A172 (cell line): ENCODE results near the gene INF2. TPM values are rescaled to one million over a fixed set of nuclear protein-coding genes. Genes with fewer than 3 reads are reported as not detected.

Source experiments
- DNase-seq: peaks from one replicate; pipeline ENCODE4 v3.0.0-alpha.2; 2015; ENCODE audit warnings: low spot score
- total RNA-seq: library from RNA; depleted of rRNA; stranded (reverse); fragments of >200 nt; shearing (Covaris generic); gene quantifications from 2 replicates; pipeline ENCODE4 v1.2.3, GENCODE V29; 2014

Gene INF2
- total RNA-seq, 1 experiment from 2014 or later = 93.1 TPM

GRCh38 chr14:104702673-104703072, 13.3 kb downstream of the INF2 start:
- no peak for DNase-seq

- DNase-seq = no peak
Observed at GRCh38 chr14:104703269-104703668, 13.9 kb downstream of the INF2 start.

- no peak for DNase-seq
Observed at GRCh38 chr14:104704252-104704651, 14.8 kb downstream of the INF2 start.

- no peak for DNase-seq
Observed at GRCh38 chr14:104705340-104706047, 16.1 kb downstream of the INF2 start.

- DNase-seq = no peak
Observed at GRCh38 chr14:104706733-104707607, 17.6 kb downstream of the INF2 start.

- no peak for DNase-seq
Observed at GRCh38 chr14:104707608-104708595, 18.5 kb downstream of the INF2 start.

GRCh38 chr14:104708606-104709268, 19.3 kb downstream of the INF2 start:
- peak; percentile 53 for DNase-seq

GRCh38 chr14:104709387-104710039, 20.1 kb downstream of the INF2 start:
- no peak for DNase-seq

- no peak for DNase-seq
Observed at GRCh38 chr14:104710071-104710735, 20.8 kb downstream of the INF2 start.

- DNase-seq = no peak
Observed at GRCh38 chr14:104712881-104713734, 23.7 kb downstream of the INF2 start.

GRCh38 chr14:104714066-104714465, 24.6 kb downstream of the INF2 start:
- DNase-seq = no peak

- no peak for DNase-seq
Observed at GRCh38 chr14:104714681-104715080, 25.3 kb downstream of the INF2 start.

- DNase-seq = no peak
Observed at GRCh38 chr14:104715416-104715815, 26.0 kb downstream of the INF2 start.

- no peak for DNase-seq
Observed at GRCh38 chr14:104715871-104716270, 26.5 kb downstream of the INF2 start.

GRCh38 chr14:104717137-104717536, 27.7 kb downstream of the INF2 start:
- DNase-seq = no peak

- no peak for DNase-seq
Observed at GRCh38 chr14:104717646-104718045, 28.2 kb downstream of the INF2 start.

GRCh38 chr14:104718147-104718546, 28.7 kb downstream of the INF2 start:
- DNase-seq = no peak

- no peak for DNase-seq
Observed at GRCh38 chr14:104718871-104719270, 29.5 kb downstream of the INF2 start.

GRCh38 chr14:104719343-104719742, 29.9 kb downstream of the INF2 start:
- no peak for DNase-seq
